Left forelimb (tissue), 1 donor: ENCODE data around the gene BPHL.
"Not testable (repeated sequence)": the region's sequence is repeated elsewhere in the genome, so short reads cannot be mapped to it uniquely, and the experiment has no call there.

Experiments used
- DNase-seq: peaks from one replicate; pipeline ENCODE4 v3.0.0-alpha.2; 2018; ENCODE audit warnings: low spot score

The BPHL gene

GRCh38 chr6:3122823-3123182 lies 4.3 kb downstream of the BPHL start:
- no peak for DNase-seq

- DNase-seq = no peak
Observed at GRCh38 chr6:3124667-3125066, 6.2 kb downstream of the BPHL start.

GRCh38 chr6:3125815-3126214 lies 7.3 kb downstream of the BPHL start:
- no peak for DNase-seq

GRCh38 chr6:3128356-3129108 lies 10.0 kb downstream of the BPHL start:
- no peak for DNase-seq

- no peak for DNase-seq
Observed at GRCh38 chr6:3131695-3132094, 13.2 kb downstream of the BPHL start.

GRCh38 chr6:3133515-3133914 lies 15.0 kb downstream of the BPHL start:
- no peak for DNase-seq

- DNase-seq = no peak
Observed at GRCh38 chr6:3135668-3136291, 17.3 kb downstream of the BPHL start.

GRCh38 chr6:3136292-3137011 lies 17.9 kb downstream of the BPHL start:
- no peak for DNase-seq

GRCh38 chr6:3137057-3137777 lies 18.7 kb downstream of the BPHL start:
- DNase-seq = no peak

GRCh38 chr6:3137873-3138272 lies 19.4 kb downstream of the BPHL start:
- not testable (repeated sequence) for DNase-seq

- no peak for DNase-seq
Observed at GRCh38 chr6:3138341-3138740, 19.8 kb downstream of the BPHL start.

GRCh38 chr6:3139090-3139903 lies 20.8 kb downstream of the BPHL start:
- no peak for DNase-seq

- no peak for DNase-seq
Observed at GRCh38 chr6:3140201-3140600, 21.7 kb downstream of the BPHL start.

GRCh38 chr6:3142536-3142935 lies 24.0 kb downstream of the BPHL start:
- no peak for DNase-seq

GRCh38 chr6:3143158-3143557 lies 24.6 kb downstream of the BPHL start:
- DNase-seq = no peak

- no peak for DNase-seq
Observed at GRCh38 chr6:3144571-3144970, 26.1 kb downstream of the BPHL start.

GRCh38 chr6:3147914-3148757 lies 29.6 kb downstream of the BPHL start:
- DNase-seq = no peak

GRCh38 chr6:3151691-3152090 lies 33.2 kb downstream of the BPHL start:
- DNase-seq = no peak

- no peak for DNase-seq
Observed at GRCh38 chr6:3152689-3153088, 34.2 kb downstream of the BPHL start.

- not testable (repeated sequence) for DNase-seq
Observed at GRCh38 chr6:3155416-3155815, 36.9 kb downstream of the BPHL start.
